Occipital lobe (tissue), 2 donors: ENCODE measurements around the gene CACNA2D4. TPM values are rescaled to one million over a fixed set of nuclear protein-coding genes. Genes with fewer than 3 reads are reported as not detected.

ENCODE experiments used
- DNase-seq: peaks from one replicate; lab custom pipeline; 2025; lab: John Stamatoyannopoulos, UW
- total RNA-seq: library from RNA; depleted of rRNA; stranded (reverse); fragments of >200 nt; gene quantifications from one replicate; pipeline ENCODE4 v1.2.3, GENCODE V29; 2014

CACNA2D4 gene
- total RNA-seq, 1 donor from 2014 or later: not detected

GRCh38 chr12:1800401-1801302 is 117.8 kb downstream of the CACNA2D4 start:
- DNase-seq: no peak

GRCh38 chr12:1799882-1800400 is 118.5 kb downstream of the CACNA2D4 start:
- DNase-seq: no peak

DNA sequence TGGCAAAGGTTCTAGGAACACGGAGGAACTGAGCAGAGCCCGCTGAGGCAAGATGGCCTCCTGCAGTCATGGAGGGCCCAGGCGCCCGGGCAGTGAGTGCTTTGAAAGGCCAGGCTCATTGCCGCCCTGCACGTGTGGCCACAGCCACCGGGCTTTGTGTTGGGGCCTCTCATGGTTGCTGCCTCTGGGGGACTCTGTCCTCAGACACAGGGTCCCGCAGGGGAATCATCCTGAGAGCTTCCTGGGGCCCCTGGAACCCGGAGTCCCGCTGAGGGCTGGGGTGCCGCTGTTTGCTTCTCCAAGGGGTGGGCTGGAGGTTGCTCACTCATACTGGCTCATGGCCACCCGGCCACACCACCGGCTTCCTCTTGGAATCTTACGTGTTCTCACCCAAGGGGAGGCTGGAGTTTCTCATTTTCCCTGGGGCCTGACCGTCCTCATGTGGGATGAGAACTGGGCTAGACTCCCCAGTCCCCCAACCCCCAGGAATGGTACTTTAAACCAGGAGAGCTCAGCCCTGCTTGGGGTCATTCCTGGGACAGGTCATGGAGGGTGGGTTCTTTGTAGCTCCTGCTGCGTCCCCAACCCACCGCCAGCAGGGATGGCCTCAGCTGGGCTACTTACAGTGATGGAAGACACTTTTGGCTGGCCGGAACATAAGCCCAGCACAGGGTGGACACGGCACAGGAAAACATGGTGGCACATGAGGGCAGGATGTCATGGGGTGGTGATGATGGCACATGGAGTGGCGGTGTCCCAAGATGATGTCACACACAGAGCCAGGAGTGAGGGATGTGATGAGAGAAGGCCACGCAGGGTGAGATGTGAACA is 119.2 kb downstream of the CACNA2D4 start:
- DNase-seq: no peak

DNA sequence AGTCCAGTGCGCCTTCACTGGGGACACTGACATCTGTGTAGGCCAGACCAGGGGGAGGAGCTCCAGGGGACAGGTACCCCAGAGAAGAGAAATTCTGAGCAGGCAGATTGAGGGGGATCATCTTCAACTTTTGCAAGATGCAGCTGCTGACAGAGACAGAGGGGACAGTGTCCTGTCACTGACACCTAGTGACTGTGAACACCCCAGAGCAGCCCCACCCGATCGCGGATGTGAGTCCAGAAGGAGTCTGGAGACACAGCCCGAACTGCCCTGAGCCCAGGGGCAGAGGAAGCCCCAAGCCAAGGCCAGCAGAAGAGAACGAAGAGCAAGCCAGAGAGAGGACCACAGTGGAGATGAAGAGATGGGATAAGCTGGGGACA is 119.8 kb downstream of the CACNA2D4 start:
- DNase-seq: no peak

GRCh38 chr12:1797991-1798640 is 120.3 kb downstream of the CACNA2D4 start:
- DNase-seq: no peak

DNA sequence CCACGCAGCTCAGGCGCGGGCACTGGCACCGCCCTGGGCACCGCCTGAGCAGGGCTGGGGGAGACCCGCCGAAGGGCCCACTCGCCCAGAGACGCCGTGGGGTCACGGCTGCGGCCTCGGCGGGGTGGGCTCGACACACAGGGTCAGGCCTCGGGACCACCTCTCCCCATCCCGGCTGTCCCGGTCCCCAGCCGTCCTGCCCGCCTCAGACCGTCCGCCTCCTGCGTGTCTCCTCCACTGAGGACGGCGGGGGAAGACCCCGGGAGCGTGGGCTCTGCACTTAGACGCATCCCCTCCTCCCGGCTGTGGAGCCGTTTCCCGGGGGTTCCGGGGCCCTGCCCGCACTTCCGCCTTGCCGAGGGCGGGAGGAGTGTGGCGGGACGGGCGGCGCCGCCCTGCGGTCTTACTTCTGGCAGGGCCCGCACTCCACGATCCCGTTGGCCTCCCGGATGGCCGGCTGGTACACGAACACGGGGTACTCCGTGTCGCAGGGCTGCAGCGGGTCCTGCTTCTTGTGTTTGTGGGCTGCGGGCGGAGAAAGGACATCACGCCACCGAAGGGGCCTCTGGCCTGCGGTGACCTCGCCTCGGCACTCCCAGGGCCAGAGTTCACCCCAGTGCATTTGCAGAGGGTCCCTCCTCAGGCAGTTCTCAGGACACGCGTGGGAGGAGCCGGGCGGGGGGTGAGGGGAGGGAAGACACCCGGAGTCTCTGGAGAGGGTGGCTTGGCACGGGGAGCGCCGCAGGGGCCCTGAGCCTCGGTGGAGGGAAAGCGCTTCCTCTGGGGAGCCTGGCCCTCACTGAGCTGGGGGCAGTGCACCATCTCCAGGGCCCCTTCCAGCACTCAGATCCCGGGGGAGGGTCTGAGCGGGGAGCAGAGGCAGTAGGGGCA is 121.2 kb downstream of the CACNA2D4 start:
- no peak for DNase-seq

GRCh38 chr12:1796515-1797010 is 121.9 kb downstream of the CACNA2D4 start:
- no peak for DNase-seq

GRCh38 chr12:1795785-1796514 is 122.5 kb downstream of the CACNA2D4 start:
- peak; percentile 82 for DNase-seq

DNA sequence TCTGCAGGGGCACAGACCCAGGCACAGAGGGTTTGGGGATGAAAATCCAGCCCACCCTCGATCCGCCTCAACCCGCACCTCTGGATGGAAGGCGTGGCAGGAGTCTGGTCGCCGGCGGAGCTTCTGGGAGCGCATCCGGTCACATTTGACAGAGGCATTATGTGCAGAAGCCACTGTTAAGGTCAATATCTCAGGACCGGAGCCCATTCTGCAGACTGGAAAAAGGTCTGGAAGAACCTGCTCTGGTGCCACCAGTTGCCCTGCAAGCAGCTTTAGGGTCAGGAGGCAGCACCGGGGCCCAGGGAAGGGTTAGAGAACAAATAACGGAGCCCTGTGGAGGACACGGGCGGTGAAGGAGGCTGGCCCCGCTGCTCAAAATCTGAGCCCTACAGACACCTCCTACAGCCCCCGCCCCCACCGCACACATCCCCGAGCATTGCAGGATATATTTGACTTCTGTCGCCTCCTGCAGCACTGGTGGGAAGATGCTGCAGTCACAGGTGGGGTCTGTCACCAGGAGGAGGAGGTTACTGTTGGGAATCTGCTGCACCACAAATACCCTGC is 123.1 kb downstream of the CACNA2D4 start:
- DNase-seq: no peak

DNA sequence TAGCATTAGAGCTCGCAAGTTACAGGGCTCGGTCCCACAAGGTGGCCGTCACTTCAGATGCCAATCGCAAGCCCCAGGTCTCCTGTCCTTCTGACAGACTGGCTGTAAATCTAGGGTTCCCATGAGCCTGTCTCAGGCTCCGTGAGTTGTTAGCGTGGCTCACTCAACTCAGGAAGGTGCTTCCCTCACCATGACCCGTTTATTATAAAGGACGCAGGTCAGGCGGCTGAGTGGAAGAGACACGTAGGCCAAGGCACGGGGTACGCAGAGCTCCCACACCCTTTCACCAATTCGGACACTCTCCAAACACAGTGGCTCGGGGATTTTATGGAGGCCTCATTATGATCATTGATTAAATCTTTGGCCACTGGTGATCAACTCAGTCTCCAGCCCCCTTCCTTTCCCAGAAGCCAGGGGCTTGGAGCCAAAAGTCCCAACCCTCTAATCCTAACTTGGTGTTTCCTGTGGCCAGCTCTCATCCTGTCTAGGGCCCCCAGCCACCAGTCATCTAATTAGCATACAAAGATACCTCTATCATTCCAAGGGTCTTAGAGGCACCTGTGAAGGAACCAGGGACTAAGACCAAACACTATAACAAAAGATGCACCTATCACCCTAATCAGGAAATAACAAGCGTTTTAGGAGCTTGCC is 123.9 kb downstream of the CACNA2D4 start:
- DNase-seq: no peak

DNA sequence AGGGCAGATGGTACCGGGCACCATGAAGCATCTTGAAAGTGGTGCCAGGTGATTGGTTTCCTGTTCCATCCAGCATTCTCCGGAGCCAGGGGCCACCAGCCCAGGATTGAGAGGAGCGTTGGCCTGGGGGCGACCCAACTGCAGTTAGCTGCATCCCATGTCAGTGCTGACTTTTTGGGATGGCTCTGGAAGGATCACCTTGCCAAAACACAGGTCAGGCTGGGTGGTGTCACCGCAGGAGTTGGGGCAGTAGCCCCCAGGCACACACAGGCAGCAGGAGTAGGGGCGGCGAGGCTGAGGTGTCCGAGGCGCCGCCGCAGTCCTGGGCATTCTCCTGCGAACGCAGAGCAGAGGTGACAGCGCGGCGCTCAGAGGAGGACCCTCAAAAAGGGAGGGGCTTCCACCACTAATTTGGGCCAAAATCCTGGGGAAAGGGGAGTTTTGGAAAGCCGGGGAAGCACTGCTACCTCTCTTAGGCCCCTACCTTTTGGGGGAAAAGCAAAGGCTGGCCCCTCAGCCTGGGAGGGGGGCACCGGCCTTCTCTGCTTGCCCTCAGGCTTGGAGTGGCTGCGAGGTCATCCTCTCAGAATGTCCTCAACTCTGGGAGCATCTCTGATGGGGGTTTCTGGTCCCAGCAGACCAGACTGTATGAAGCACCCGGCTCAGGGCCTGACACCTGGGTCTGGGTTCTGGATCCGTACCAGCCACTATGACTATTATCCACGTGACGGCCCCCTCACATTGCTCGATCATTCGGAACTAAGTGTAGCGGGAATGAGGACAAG is 124.8 kb downstream of the CACNA2D4 start:
- no peak for DNase-seq

DNA sequence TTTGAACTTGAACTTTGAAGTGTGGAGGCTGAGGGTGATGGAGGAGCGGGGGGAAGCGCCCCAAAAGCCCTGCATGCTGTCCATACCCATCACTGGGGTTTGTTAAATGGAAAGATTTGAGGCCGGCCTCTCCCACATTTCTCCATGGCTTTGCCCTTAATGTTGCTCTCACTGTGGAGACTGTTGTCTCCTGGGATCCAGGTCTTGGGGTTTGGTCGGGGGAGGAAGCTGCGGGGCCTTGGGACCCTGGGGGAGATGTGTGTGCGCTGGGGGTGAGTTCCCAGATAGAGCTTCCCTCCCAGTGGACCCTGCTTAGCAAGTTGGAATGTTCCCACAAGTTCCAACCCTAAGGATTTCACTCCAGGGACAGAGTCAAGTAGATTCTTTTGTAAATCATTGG is 126.0 kb downstream of the CACNA2D4 start:
- no peak for DNase-seq

GRCh38 chr12:1791104-1791841 is 127.2 kb downstream of the CACNA2D4 start:
- DNase-seq: peak; percentile 35

GRCh38 chr12:1790444-1790843 is 128.0 kb downstream of the CACNA2D4 start:
- DNase-seq: no peak

DNA sequence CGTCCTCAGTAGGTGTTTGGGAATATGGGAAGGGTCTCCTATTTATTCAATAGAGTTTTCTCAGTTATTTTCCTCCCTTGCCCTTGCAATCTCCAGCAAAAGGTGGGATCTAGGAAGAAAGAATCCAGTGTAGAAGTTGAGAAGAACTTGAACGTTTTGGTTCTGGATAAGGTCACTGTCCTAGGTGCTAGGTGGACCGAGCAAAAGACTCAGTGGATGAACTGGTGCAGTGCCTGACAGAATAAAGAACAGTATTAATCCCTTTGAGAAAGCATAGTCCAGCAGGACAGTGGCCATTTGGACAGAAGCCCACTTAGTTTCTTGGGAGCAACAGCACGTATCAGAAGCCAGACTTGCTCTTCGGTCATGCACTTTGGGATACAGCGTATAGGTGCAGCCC is 130.7 kb downstream of the CACNA2D4 start:
- DNase-seq: no peak

DNA sequence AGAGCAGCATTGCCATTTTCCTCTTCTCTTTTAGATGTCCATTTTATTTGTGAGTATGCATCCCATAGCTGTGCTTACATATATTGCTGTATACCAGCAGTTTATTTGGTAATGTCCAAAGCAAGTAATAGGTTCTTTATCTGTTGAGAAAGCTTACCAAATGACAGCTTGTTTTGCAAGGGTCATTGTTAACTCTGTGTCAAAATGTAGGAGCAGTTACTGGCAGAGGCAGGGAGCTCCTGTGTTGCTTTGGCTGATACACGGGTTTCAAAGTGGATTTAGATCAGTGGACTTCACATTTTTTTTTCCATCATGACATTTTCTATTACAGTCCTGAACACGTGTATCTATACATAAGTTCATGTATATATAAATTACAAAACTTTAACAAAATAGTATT is 136.2 kb downstream of the CACNA2D4 start:
- DNase-seq: no peak

DNA sequence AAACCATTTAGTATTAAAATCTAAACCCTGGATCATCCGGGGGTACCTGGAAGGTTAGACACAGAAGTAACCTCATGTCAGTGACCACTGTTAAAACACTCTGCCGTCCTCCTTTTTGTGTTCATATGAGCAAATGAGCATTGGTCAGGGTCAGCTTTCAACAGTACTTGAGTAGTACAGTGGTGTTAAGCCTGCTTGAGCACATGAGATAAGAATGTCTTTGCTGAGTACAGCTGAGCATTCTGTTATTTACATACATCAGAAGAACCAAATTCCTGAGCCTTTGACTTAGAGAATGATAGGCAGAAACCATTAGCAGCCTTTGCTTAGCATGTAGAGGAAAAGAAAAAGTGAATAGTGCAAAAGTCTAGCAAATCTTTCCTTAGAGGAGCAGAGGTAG is 136.7 kb downstream of the CACNA2D4 start:
- DNase-seq: no peak
